ENCODE data around the gene OR10A3.
A peak's percentile ranks its signal among the peaks of the same experiment; 100 is the strongest.

The OR10A3 gene

DNA sequence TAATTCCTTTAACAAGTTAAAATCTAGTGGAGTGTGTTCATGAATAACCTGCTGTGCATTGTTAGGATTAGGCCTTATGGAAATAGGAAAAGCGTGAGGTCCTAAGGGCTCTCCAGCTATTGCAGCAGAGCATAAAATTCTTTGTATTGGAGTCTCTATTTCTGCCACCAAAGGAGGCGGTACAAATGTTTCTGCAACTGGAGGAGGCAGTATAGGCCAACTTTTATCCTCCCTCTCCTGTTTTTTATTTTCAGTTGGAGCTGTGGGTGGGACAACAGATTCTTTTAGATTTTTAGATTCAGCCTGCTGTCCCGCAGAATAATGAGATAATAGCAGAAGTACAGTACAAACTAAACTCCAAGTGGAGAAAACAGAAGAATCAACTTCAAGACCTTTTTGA lies 36.6 kb downstream of the OR10A3 start:
- TF ChIP-seq, protein P1, sequence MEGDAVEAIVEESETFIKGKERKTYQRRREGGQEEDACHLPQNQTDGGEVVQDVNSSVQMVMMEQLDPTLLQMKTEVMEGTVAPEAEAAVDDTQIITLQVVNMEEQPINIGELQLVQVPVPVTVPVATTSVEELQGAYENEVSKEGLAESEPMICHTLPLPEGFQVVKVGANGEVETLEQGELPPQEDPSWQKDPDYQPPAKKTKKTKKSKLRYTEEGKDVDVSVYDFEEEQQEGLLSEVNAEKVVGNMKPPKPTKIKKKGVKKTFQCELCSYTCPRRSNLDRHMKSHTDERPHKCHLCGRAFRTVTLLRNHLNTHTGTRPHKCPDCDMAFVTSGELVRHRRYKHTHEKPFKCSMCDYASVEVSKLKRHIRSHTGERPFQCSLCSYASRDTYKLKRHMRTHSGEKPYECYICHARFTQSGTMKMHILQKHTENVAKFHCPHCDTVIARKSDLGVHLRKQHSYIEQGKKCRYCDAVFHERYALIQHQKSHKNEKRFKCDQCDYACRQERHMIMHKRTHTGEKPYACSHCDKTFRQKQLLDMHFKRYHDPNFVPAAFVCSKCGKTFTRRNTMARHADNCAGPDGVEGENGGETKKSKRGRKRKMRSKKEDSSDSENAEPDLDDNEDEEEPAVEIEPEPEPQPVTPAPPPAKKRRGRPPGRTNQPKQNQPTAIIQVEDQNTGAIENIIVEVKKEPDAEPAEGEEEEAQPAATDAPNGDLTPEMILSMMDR (IDR thresholded peaks at IDR 0.05), result no peak
- no peak overlapping the region for H3K4me3 Mint-ChIP-seq
- no peak overlapping the region for H3K27ac Mint-ChIP-seq
- H3K4me1 Mint-ChIP-seq, result peaks cover 63% of the 10 kb centered on the region
- peaks cover 4% of the 10 kb centered on the region for H3K27me3 Mint-ChIP-seq (ENCODE audit: low read depth, poor library complexity)
- DNase-seq, result no peak
- peaks cover 2% of the 10 kb centered on the region for H3K9me3 Mint-ChIP-seq
- H3K36me3 Mint-ChIP-seq (ENCODE audit: low read depth), result peaks cover 2% of the 10 kb centered on the region

DNA sequence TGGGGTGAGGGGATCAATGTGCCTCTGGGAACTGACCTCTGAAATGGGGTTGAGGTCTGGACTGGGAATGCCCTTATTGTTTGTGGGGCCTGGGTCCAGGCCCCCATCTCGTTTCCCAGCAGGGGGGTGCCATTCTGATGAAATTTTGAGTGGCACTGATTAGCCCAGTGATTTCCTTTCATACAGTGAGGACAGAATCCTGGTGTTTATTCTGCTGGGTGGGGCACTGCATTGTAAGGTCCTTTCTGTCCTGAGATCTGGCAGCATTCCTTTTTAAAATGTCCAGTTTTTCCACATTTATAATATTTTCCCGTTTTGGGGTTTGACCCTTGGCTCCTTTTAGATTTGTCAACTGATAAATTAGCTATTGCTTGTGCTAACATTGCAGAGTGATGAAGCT lies 37.6 kb downstream of the OR10A3 start:
- peaks cover 5% of the 10 kb centered on the region for H3K9me3 Mint-ChIP-seq
- TF ChIP-seq, protein P1 (IDR thresholded peaks at IDR 0.05), result no peak
- peaks cover 10% of the 10 kb centered on the region for H3K36me3 Mint-ChIP-seq (ENCODE audit: low read depth)
- DNase-seq, result no peak
- peaks cover 63% of the 10 kb centered on the region for H3K4me1 Mint-ChIP-seq
- H3K4me3 Mint-ChIP-seq, result no peak overlapping the region
- H3K27ac Mint-ChIP-seq, result peak overlapping the region; percentile 12
- H3K27me3 Mint-ChIP-seq (ENCODE audit: low read depth, poor library complexity), result peaks cover 4% of the 10 kb centered on the region

DNA sequence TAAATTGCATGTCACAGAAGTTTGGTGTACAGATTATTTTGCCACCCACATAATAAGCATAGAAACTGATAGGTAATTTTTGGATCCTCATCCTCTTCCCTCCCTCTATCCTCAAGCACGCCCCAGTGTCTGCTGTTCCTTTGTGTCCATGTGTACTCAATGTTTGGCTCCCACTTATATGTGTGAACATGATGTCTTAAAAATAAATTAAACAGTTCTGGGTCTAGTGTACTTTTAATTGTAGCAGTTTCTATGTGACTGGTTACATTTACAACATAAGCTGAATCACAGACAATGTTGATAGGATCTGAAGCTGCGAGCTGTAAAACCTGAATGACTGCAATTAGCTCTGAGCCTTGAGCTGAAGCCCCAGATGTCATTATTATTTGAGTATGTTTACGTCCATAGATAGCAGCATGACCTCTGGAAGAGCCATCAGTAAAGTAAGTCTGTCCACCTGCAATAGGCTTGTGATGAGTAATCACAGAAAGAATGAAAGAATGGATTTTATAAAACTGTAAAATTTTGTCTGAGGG lies 40.1 kb downstream of the OR10A3 start:
- Mint-ChIP-seq H3K4me1 (peaks cover 46% of the 10 kb centered on the region), H3K27ac (no peak overlapping the region), H3K9me3 (peaks cover 5% of the 10 kb centered on the region), H3K36me3 (ENCODE audit: low read depth) (peaks cover 11% of the 10 kb centered on the region), H3K4me3 (no peak overlapping the region), H3K27me3 (ENCODE audit: low read depth, poor library complexity) (peaks cover 4% of the 10 kb centered on the region)
- TF ChIP-seq, protein P1 (IDR thresholded peaks at IDR 0.05), result no peak
- no peak for DNase-seq

DNA sequence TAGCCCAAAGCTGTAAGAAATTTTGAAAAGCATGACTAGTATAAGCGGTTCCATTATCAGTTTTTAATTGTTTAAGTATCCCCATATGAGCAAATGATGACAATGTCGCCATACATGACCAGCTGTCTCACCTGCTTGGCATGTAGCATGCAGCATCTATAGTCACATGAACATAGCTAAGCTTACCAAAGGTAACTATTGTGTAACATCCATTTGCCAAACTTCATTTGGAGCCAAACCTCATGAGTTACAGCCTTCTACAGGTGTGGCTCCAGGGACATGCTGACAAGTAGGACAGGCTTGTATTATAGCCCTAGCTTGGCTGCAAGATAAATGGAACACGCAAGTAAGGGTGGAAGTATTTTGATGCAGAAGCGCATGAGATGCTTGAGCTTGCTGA lies 40.8 kb downstream of the OR10A3 start:
- DNase-seq, result no peak
- peaks cover 11% of the 10 kb centered on the region for H3K36me3 Mint-ChIP-seq (ENCODE audit: low read depth)
- H3K27ac Mint-ChIP-seq, result no peak overlapping the region
- peaks cover 39% of the 10 kb centered on the region for H3K4me1 Mint-ChIP-seq
- H3K27me3 Mint-ChIP-seq (ENCODE audit: low read depth, poor library complexity), result no peaks in the 10 kb centered on the region
- TF ChIP-seq, protein P1 (IDR thresholded peaks at IDR 0.05), result no peak
- H3K4me3 Mint-ChIP-seq, result no peak overlapping the region
- peaks cover 5% of the 10 kb centered on the region for H3K9me3 Mint-ChIP-seq

GRCh38 chr11:7899418-7899817 lies 42.1 kb downstream of the OR10A3 start:
- DNase-seq, result no peak
- Mint-ChIP-seq H3K4me3 (no peak overlapping the region), H3K27ac (no peak overlapping the region), H3K27me3 (ENCODE audit: low read depth, poor library complexity) (no peaks in the 10 kb centered on the region), H3K36me3 (ENCODE audit: low read depth) (peaks cover 19% of the 10 kb centered on the region), H3K9me3 (peaks cover 5% of the 10 kb centered on the region), H3K4me1 (peaks cover 27% of the 10 kb centered on the region)
- TF ChIP-seq, protein P1 (IDR thresholded peaks at IDR 0.05), result no peak

- no peak for DNase-seq
- Mint-ChIP-seq H3K27ac (no peak overlapping the region), H3K9me3 (peaks cover 5% of the 10 kb centered on the region), H3K36me3 (ENCODE audit: low read depth) (peaks cover 19% of the 10 kb centered on the region), H3K4me3 (no peak overlapping the region), H3K27me3 (ENCODE audit: low read depth, poor library complexity) (no peaks in the 10 kb centered on the region), H3K4me1 (peaks cover 20% of the 10 kb centered on the region)
- TF ChIP-seq, protein P1 (IDR thresholded peaks at IDR 0.05), result no peak
Observed at GRCh38 chr11:7898666-7899283, 42.7 kb downstream of the OR10A3 start.
